Liver (tissue), 3 donors: ENCODE measurements around the gene RBM6.

Source experiments
- CTCF ChIP-seq: fragments of 150-350 bp; IDR thresholded peaks from 2 replicates; pipeline ENCODE4 v1.5.1; 2017; ENCODE audit warnings: improper control_type of control experiment, low read depth, low read length; ENCODE audit not compliant: missing input control
- EGR1 ChIP-seq, 2 donors: IDR thresholded peaks; 2 replicates each; pipeline ENCODE4 v1.6.1; 2016 to 2018; ENCODE audit warnings: antibody characterized with exemption in 2 of 2, low read depth in 2 of 2
- JUND ChIP-seq, 2 donors: IDR thresholded peaks; 2 replicates each; pipeline ENCODE4 v1.6.1; 2016; ENCODE audit warnings: antibody characterized with exemption in 2 of 2
- MAX ChIP-seq: IDR thresholded peaks from 2 replicates; pipeline ENCODE4 v1.6.1; 2016; ENCODE audit warnings: antibody characterized with exemption
- RAD21 ChIP-seq, 2 donors: IDR thresholded peaks; 2 replicates each; pipeline ENCODE4 v1.6.1; 2016; ENCODE audit warnings: antibody characterized with exemption in 2 of 2, mild to moderate bottlenecking in 2 of 2
- REST ChIP-seq: IDR thresholded peaks from 2 replicates; pipeline ENCODE4 v1.6.1; 2016; ENCODE audit warnings: antibody characterized with exemption, mild to moderate bottlenecking
- donor health status: healthy.
- donor health status: healthy.

GRCh38 chr3:50003216-50003615 is 63.3 kb downstream of the RBM6 start:
- TF ChIP-seq CTCF (no peak), EGR1 (IDR thresholded peaks at IDR 0.05; ENCODE audit: low read depth in 2 of 2) (no peak), REST (no peak), JUND (IDR thresholded peaks at IDR 0.05) (no peak), RAD21 (IDR thresholded peaks at IDR 0.05) (no peak), MAX (no peak)
